T-cell (primary cell): ENCODE measurements around the gene IL1RAP. TPM values are rescaled to one million over a fixed set of nuclear protein-coding genes. Genes with fewer than 3 reads are reported as not detected.

Source experiments
- ATAC-seq, 4 experiments: fragments of 200-7000 bp in 3 of 4; fragments of 150-1000 bp in 1 of 4; cut with Tn5 transposase; replicated peaks in 1 of 4; 1 replicate in 3 of 4; 2 replicates in 1 of 4; pipeline ENCODE4 v1.10.0; 2021; ENCODE audit warnings: moderate library complexity in 3 of 4, mild to moderate bottlenecking in 2 of 4, moderate number of reproducible peaks in 1 of 4
- CTCF ChIA-PET, 2 donors: fragments of 300-600 bp; sonication (Branson Sonifier 250); formaldehyde crosslinking; loops; one replicate each; lab custom pipeline; 2022; ENCODE audit warnings: antibody characterized with exemption in 2 of 2; lab: Charles Lee
- POLR2A ChIA-PET, 2 donors: fragments of 300-600 bp; sonication (Branson Sonifier 250); formaldehyde crosslinking; loops; one replicate each; lab custom pipeline; 2022; ENCODE audit warnings: antibody characterized with exemption in 2 of 2; lab: Charles Lee
- DNase-seq, 35 experiments: peaks; one replicate each; pipeline versions ENCODE4 v3.0.0 to v3.0.0-alpha.2; 2013 to 2023
- H3K27ac ChIP-seq: one replicate; pipeline ENCODE4 v1.5.1; 2013; ENCODE audit warnings: low read length
- H3K27me3 ChIP-seq, 2 experiments: replicated peaks in 1 of 2; 1 replicate in 1 of 2; 2 replicates in 1 of 2; pipeline versions ENCODE4 v1.6.1 to v1.7.0; 2013; ENCODE audit warnings: low read length in 1 of 2, mixed read lengths in 1 of 2; ENCODE audit not compliant: control insufficient read depth in 2 of 2, insufficient read depth in 2 of 2; ENCODE audit errors: extremely low read depth in 1 of 2
- H3K36me3 ChIP-seq, 2 donors: 1 replicate in 1 of 2; 2 replicates in 1 of 2; pipeline versions ENCODE4 v1.6.1 to v1.7.0; 2013; ENCODE audit warnings: low read length in 1 of 2; ENCODE audit not compliant: control insufficient read depth in 2 of 2, insufficient read depth in 1 of 2; ENCODE audit errors: extremely low read depth in 1 of 2
- H3K4me1 ChIP-seq, 2 experiments: 1 replicate in 1 of 2; 2 replicates in 1 of 2; pipeline versions ENCODE4 v1.6.1 to v1.7.0; 2013; ENCODE audit warnings: low read length in 2 of 2, mixed read lengths in 1 of 2; ENCODE audit not compliant: insufficient read depth in 2 of 2, control insufficient read depth in 1 of 2; ENCODE audit errors: extremely low read depth in 1 of 2
- H3K4me3 ChIP-seq, 2 donors: 1 replicate in 1 of 2; 2 replicates in 1 of 2; pipeline versions ENCODE4 v1.5.1 to v1.7.0; 2013; ENCODE audit warnings: mild to moderate bottlenecking in 2 of 2, low read length in 1 of 2, moderate library complexity in 1 of 2; ENCODE audit not compliant: control insufficient read depth in 1 of 2; ENCODE audit errors: extremely low read depth in 1 of 2
- H3K9me3 ChIP-seq: 2 replicates; pipeline ENCODE4 v1.7.0; 2013
- H3K27ac Mint-ChIP-seq, 2 donors: one replicate each; pipeline ENCODE4 v1.8.0; 2020 to 2021; ENCODE audit warnings: mild to moderate bottlenecking in 2 of 2, mixed read lengths in 2 of 2
- H3K27me3 Mint-ChIP-seq, 2 donors: one replicate each; pipeline ENCODE4 v1.8.0; 2021 to 2022; ENCODE audit warnings: mixed read lengths in 2 of 2
- H3K36me3 Mint-ChIP-seq: one replicate; pipeline ENCODE4 v1.8.0; 2021; ENCODE audit warnings: mixed read lengths
- H3K4me1 Mint-ChIP-seq, 3 donors: one replicate each; pipeline ENCODE4 v1.8.0; 2020 to 2022; ENCODE audit warnings: mixed read lengths in 3 of 3, mild to moderate bottlenecking in 1 of 3
- H3K4me3 Mint-ChIP-seq, 3 donors: one replicate each; pipeline ENCODE4 v1.8.0; 2020 to 2022; ENCODE audit warnings: mild to moderate bottlenecking in 3 of 3, mixed read lengths in 3 of 3, moderate library complexity in 3 of 3
- H3K9me3 Mint-ChIP-seq, 3 donors: one replicate each; pipeline ENCODE4 v1.8.0; 2020 to 2022; ENCODE audit warnings: mixed read lengths in 3 of 3
- WGBS: methylation state at CpG from one replicate; pipeline ENCODE4 v1.1.5; 2013; ENCODE audit warnings: missing lambda C conversion rate; ENCODE audit not compliant: insufficient coverage; 5-methylcytosine and 5-hydroxymethylcytosine counted together
- total RNA-seq, 35 experiments: library from RNA in 6 of 35; stranded (reverse) in 6 of 35; fragments of 120-200 nt in 1 of 35; gene quantifications; one replicate each; pipeline versions ENCODE4 v1.2.1 to v1.2.4 and lab custom pipeline; 2013 to 2026

IL1RAP gene
- total RNA-seq, 5 donors from 2014 or later (not counting 1 experiment from before 2014, with no cell fraction given) = 8.6 to 14.5 (median 9.9) TPM

GRCh38 chr3:190495796-190496195 lies 18.1 kb upstream of the IL1RAP start:
- H3K4me3 ChIP-seq = no peak overlapping the region
- Mint-ChIP-seq H3K27me3 (peaks cover 22 to 42% of the 10 kb centered on the region in 2 donors), H3K36me3 (no peaks in the 10 kb centered on the region), H3K9me3 (no peaks in the 10 kb centered on the region), H3K4me1 (no peaks in the 10 kb centered on the region), H3K4me3 (no peak overlapping the region), H3K27ac (no peak overlapping the region)
- WGBS = no CpG with 5 or more reads among the region's 5 CpGs
- POLR2A ChIA-PET = no interaction called here
- no peaks in the 10 kb centered on the region for H3K36me3 ChIP-seq
- H3K4me1 ChIP-seq = no peaks in the 10 kb centered on the region
- H3K27ac ChIP-seq = no peak overlapping the region
- peaks cover 0 to 3% of the 10 kb centered on the region in 2 experiments for H3K27me3 ChIP-seq
- ATAC-seq = no peak
- no peak for DNase-seq
- CTCF ChIA-PET = no interaction called here
- no peaks in the 10 kb centered on the region for H3K9me3 ChIP-seq

DNA sequence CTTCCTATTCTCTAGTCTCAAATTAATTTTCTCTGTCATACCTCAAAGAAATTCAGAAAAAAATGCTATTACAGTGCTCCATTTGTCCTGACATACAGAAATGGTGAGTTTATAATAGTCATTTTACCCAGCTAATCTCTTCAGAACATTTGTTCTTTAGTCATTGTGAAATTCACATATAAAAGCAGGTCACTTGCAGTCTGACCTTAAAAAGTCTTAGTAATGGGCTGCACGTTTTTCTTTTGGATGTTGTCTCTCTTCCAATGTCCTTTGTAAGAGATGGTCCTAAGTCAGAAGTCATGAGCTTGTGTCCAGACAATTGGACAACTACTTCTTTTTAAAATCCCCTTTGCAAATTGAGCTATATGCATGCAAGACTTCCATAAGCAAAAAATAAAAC lies 17.0 kb upstream of the IL1RAP start:
- ChIA-PET POLR2A (no interaction called here), CTCF (no interaction called here)
- Mint-ChIP-seq H3K27me3 (peaks cover 13 to 42% of the 10 kb centered on the region in 2 donors), H3K4me3 (no peak overlapping the region), H3K36me3 (no peaks in the 10 kb centered on the region), H3K27ac (no peak overlapping the region), H3K4me1 (no peaks in the 10 kb centered on the region), H3K9me3 (no peaks in the 10 kb centered on the region)
- H3K27ac ChIP-seq = no peak overlapping the region
- DNase-seq = no peak
- WGBS = 33% methylated on average over 1 of the region's 1 CpG
- no peak for ATAC-seq
- H3K36me3 ChIP-seq = no peaks in the 10 kb centered on the region
- H3K4me3 ChIP-seq = no peak overlapping the region
- no peaks in the 10 kb centered on the region for H3K9me3 ChIP-seq
- no peaks in the 10 kb centered on the region for H3K4me1 ChIP-seq
- no peaks in the 10 kb centered on the region for H3K27me3 ChIP-seq

- H3K4me3 ChIP-seq = no peak overlapping the region
- no peak overlapping the region for H3K27ac Mint-ChIP-seq
- no peaks in the 10 kb centered on the region for H3K27me3 ChIP-seq
- ChIA-PET POLR2A (interaction anchor here in 1 of 2 donors (0.9 kb wide), 1 partner anchor 11 kb away, joined by 3 read pairs; no protein-coding TSS in a partner anchor), CTCF (no interaction called here)
- no peak for DNase-seq
- H3K36me3 Mint-ChIP-seq = no peaks in the 10 kb centered on the region
- H3K4me1 Mint-ChIP-seq = no peaks in the 10 kb centered on the region
- no peaks in the 10 kb centered on the region for H3K36me3 ChIP-seq
- H3K9me3 ChIP-seq = no peaks in the 10 kb centered on the region
- H3K27me3 Mint-ChIP-seq = peaks cover 14 to 37% of the 10 kb centered on the region in 2 donors
- no peak overlapping the region for H3K27ac ChIP-seq
- H3K4me1 ChIP-seq = no peaks in the 10 kb centered on the region
- H3K9me3 Mint-ChIP-seq = no peaks in the 10 kb centered on the region
- no peak for ATAC-seq
- WGBS = 80% methylated on average over 1 of the region's 3 CpGs
- H3K4me3 Mint-ChIP-seq = no peak overlapping the region
Measured at GRCh38 chr3:190497811-190498210, 16.1 kb upstream of the IL1RAP start.

GRCh38 chr3:190498293-190498692 lies 15.6 kb upstream of the IL1RAP start:
- Mint-ChIP-seq H3K4me3 (no peak overlapping the region), H3K27me3 (peaks cover 18 to 38% of the 10 kb centered on the region in 2 donors), H3K9me3 (no peaks in the 10 kb centered on the region), H3K27ac (no peak overlapping the region), H3K4me1 (no peaks in the 10 kb centered on the region), H3K36me3 (no peaks in the 10 kb centered on the region)
- Histone ChIP-seq H3K27ac (no peak overlapping the region), H3K9me3 (no peaks in the 10 kb centered on the region), H3K4me1 (no peaks in the 10 kb centered on the region), H3K27me3 (no peaks in the 10 kb centered on the region), H3K4me3 (no peak overlapping the region), H3K36me3 (no peaks in the 10 kb centered on the region)
- ChIA-PET CTCF (no interaction called here), POLR2A (interaction anchor here in 1 of 2 donors (0.9 kb wide), 1 partner anchor 10 kb away, joined by 3 read pairs; no protein-coding TSS in a partner anchor)
- DNase-seq = no peak
- WGBS = no CpG with 5 or more reads among the region's 2 CpGs
- no peak for ATAC-seq

GRCh38 chr3:190499122-190499521 lies 14.8 kb upstream of the IL1RAP start:
- ATAC-seq (no peak), DNase-seq (no peak)
- Mint-ChIP-seq H3K36me3 (no peaks in the 10 kb centered on the region), H3K27me3 (peaks cover 14 to 39% of the 10 kb centered on the region in 2 donors), H3K27ac (no peak overlapping the region), H3K4me1 (no peaks in the 10 kb centered on the region), H3K9me3 (no peaks in the 10 kb centered on the region), H3K4me3 (no peak overlapping the region)
- Histone ChIP-seq H3K36me3 (no peaks in the 10 kb centered on the region), H3K9me3 (no peaks in the 10 kb centered on the region), H3K4me3 (no peak overlapping the region), H3K27ac (no peak overlapping the region), H3K4me1 (no peaks in the 10 kb centered on the region), H3K27me3 (peaks cover 0 to 5% of the 10 kb centered on the region in 2 experiments)
- POLR2A ChIA-PET = interaction anchor here in 1 of 2 donors (0.6 to 0.8 kb wide), 2 partner anchors 12 to 975 kb away, joined by 3 read pairs; no protein-coding TSS in a partner anchor
- CTCF ChIA-PET = no interaction called here
- WGBS = no CpG with 5 or more reads among the region's 2 CpGs

DNA sequence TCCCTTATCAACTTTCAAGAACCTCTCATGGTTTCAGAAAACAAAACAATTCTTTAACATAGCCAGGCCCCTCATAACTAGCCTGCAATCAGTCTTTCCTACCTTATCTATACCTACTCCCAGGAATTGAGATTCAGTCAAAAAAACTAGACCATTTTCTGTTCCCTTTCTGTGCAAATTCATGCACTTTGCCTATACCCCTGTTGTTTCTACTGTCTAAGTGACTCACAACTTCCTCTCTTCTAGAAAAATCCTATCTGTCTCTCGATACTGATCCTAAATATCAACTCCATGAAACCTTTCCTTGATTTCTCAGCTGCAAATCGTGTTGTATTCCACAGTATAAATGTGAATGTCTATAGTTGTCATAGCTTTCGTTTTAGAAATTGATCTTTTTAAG lies 10.9 kb upstream of the IL1RAP start:
- WGBS = no CpG with 5 or more reads among the region's 3 CpGs
- H3K36me3 Mint-ChIP-seq = no peaks in the 10 kb centered on the region

More for the DNA sequence above, 10.9 kb upstream of the IL1RAP start:
- ATAC-seq (no peak), DNase-seq (no peak)
- ChIA-PET CTCF (no interaction called here), POLR2A (no interaction called here)
- Mint-ChIP-seq H3K9me3 (no peaks in the 10 kb centered on the region), H3K4me1 (no peaks in the 10 kb centered on the region), H3K4me3 (no peak overlapping the region), H3K27ac (no peak overlapping the region), H3K27me3 (peaks cover 10 to 28% of the 10 kb centered on the region in 2 donors)
- H3K36me3 ChIP-seq = no peaks in the 10 kb centered on the region
- H3K27ac ChIP-seq = no peak overlapping the region
- no peak overlapping the region for H3K4me3 ChIP-seq
- H3K4me1 ChIP-seq = no peaks in the 10 kb centered on the region
- H3K27me3 ChIP-seq = peaks cover 0 to 5% of the 10 kb centered on the region in 2 experiments
- H3K9me3 ChIP-seq = no peaks in the 10 kb centered on the region
